ENCODE data around the gene UGT1A10. TPM values are rescaled to one million over a fixed set of nuclear protein-coding genes. Genes with fewer than 3 reads are reported as not detected.

The UGT1A10 gene
- polyA plus RNA-seq, 5 donors, result not detected

- DNase-seq, result no peak
These were observed 137.6 kb downstream of the UGT1A10 start for GRCh38 chr2:233773854-233774253.

GRCh38 chr2:233775414-233775813, 139.2 kb downstream of the UGT1A10 start:
- DNase-seq, result no peak

GRCh38 chr2:233778030-233778429, 141.8 kb downstream of the UGT1A10 start, which contains the start of gene MROH2A:
Gene MROH2A, plus strand, starts transcription at chr2:233778330. Its CDS starts 1,029 bp downstream, at chr2:233779359.
- no peak for DNase-seq

GRCh38 chr2:233779722-233780121, 143.5 kb downstream of the UGT1A10 start:
- no peak for DNase-seq

GRCh38 chr2:233780771-233781170, 144.5 kb downstream of the UGT1A10 start:
- no peak for DNase-seq

- DNase-seq, result no peak
These were observed 153.3 kb downstream of the UGT1A10 start for GRCh38 chr2:233789554-233789953.

GRCh38 chr2:233791151-233791882, 155.1 kb downstream of the UGT1A10 start:
- DNase-seq, result no peak

GRCh38 chr2:233791883-233792329, 155.7 kb downstream of the UGT1A10 start:
- DNase-seq, result no peak

GRCh38 chr2:233792720-233793119, 156.5 kb downstream of the UGT1A10 start:
- DNase-seq, result no peak

- peak; percentile 25 to 26 for DNase-seq
These were observed 157.3 kb downstream of the UGT1A10 start for GRCh38 chr2:233793465-233794127.

GRCh38 chr2:233794128-233794658, 157.9 kb downstream of the UGT1A10 start:
- DNase-seq, result no peak

GRCh38 chr2:233795735-233796171, 159.5 kb downstream of the UGT1A10 start:
- no peak for DNase-seq

- no peak for DNase-seq
These were observed 160.0 kb downstream of the UGT1A10 start for GRCh38 chr2:233796254-233796653.

GRCh38 chr2:233798335-233799086, 162.3 kb downstream of the UGT1A10 start:
- no peak for DNase-seq

- no peak for DNase-seq
These were observed 162.9 kb downstream of the UGT1A10 start for GRCh38 chr2:233799087-233799665.

- no peak for DNase-seq
These were observed 163.5 kb downstream of the UGT1A10 start for GRCh38 chr2:233799716-233800115.

GRCh38 chr2:233800208-233800607, 164.0 kb downstream of the UGT1A10 start:
- no peak for DNase-seq

- no peak for DNase-seq
These were observed 165.3 kb downstream of the UGT1A10 start for GRCh38 chr2:233801357-233802131.

GRCh38 chr2:233802132-233802815, 166.0 kb downstream of the UGT1A10 start:
- no peak for DNase-seq

GRCh38 chr2:233803292-233803911, 167.2 kb downstream of the UGT1A10 start:
- DNase-seq, result no peak

All from right lung (tissue), 5 donors.